HG03460 (cell line): ENCODE measurements around the gene KLHDC4.
"Not testable (repeated sequence)": the region's sequence is repeated elsewhere in the genome, so short reads cannot be mapped to it uniquely, and the experiment has no call there.

Experiments
- ATAC-seq: cut with Tn5 transposase; IDR thresholded peaks from one replicate; pipeline ENCODE4 v1.9.1; 2021; ENCODE audit not compliant: unreplicated experiment

Gene KLHDC4

DNA sequence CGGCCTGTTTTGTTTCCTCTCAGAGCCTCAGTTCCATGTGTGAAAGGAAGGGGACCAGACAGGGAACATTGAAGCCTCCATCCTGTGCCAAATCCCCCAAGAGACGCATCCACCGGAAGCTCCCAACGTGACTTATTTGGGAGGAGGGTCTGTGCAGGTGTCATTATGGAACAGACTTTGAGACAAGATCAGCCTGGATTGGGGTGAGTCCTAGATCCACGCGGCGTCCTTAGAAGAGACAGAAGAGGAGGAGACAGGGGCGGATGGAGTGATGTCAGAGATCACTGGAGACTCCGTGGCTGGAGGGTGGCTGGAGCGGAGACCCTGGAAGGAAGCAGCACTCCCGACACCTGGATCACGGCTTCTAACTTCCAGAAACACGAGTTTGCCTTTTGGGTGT is 80.0 kb downstream of the KLHDC4 start:
- ATAC-seq, result no peak

- ATAC-seq, result no peak
These were observed 80.4 kb downstream of the KLHDC4 start for GRCh38 chr16:87685405-87685755.

GRCh38 chr16:87684711-87685404 is 80.9 kb downstream of the KLHDC4 start:
- ATAC-seq, result no peak

GRCh38 chr16:87684106-87684677 is 81.6 kb downstream of the KLHDC4 start:
- ATAC-seq, result no peak

DNA sequence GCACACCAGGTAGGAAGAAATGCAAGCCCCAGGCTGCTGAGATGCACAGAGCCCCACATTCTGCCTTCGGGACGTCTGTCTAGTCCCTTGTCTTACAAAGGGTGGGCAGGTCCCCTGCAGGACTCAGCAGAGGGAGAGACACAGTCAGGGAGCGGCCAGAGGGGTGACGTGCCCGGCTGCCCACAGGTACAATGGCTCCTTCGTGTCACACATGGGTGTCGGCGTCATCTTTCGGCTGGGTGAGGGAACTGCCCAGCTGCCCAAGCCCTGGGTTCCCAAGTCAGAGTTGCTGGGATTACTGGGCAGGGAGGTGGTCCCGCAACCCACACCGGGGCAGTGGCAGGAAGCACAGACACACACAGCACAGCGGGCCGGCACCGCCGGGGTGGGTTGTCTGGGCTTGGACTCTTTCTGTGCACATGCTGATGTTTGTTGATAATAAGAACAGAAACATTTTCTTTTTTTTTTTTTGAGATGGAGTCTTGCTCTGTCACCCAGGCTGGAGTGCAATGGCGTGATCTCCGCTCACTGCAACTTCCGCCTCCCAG is 82.9 kb downstream of the KLHDC4 start:
- ATAC-seq, result no peak

- no peak for ATAC-seq
These were observed 83.7 kb downstream of the KLHDC4 start for GRCh38 chr16:87681981-87682570.

DNA sequence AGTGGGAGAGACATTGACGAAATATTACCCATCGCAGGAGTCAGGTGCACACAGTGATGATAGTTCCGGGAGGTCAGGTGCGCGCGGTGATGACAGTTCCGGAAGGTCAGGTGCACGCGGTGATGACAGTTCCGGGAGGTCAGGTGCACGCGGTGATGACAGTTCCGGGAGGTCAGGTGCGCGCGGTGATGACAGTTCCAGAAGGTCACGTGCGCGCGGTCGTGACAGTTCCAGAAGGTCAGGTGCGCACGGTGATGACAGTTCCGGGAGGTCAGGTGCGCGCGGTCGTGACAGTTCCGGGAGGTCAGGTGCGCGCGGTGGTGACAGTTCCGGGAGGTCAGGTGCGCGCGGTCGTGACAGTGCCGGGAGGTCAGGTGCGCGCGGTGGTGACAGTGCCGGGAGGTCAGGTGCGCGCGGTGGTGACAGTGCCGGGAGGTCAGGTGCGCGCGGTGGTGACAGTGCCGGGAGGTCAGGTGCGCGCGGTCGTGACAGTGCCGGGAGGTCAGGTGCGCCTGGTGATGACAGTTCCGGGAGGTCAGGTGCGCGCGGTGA is 84.7 kb downstream of the KLHDC4 start:
- ATAC-seq, result not testable (repeated sequence)

- no peak for ATAC-seq
These were observed 85.5 kb downstream of the KLHDC4 start for GRCh38 chr16:87680272-87680644.

DNA sequence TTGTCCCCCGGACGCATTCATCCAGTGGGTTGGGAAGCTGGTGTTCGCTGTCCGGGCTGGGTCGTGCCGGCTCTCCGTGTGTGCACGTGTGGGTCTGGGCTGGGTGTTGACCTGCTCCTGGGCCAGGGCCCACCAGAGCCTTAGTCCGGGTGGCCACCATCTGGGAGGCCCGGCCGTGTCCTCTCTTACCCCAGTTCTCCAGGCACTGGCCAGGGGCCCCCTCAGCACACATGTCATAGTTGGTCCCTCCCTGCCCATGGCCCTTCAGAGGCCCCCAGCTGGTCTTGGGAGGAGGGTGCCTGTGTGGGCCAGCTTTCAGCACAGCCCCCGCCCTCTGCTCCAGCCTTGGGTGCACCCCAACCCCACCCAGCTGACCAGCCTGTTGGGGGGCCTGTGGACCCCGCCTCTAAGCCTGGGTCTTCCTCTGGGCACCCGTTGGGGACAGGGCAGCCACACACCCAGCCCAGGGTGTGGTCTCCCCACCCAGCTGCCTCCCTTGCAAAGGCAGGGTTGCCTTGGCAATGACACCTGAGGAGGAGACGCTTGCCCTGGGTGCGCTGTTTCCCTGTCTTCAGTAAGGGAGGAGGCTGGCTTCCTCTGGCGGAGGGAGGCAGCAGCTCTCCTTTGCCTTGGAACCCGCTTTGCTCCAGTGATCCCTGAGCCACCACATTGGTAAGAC is 86.1 kb downstream of the KLHDC4 start:
- no peak for ATAC-seq

- no peak for ATAC-seq
These were observed 87.2 kb downstream of the KLHDC4 start for GRCh38 chr16:87678618-87679017.

GRCh38 chr16:87677830-87678229 is 88.0 kb downstream of the KLHDC4 start:
- no peak for ATAC-seq

DNA sequence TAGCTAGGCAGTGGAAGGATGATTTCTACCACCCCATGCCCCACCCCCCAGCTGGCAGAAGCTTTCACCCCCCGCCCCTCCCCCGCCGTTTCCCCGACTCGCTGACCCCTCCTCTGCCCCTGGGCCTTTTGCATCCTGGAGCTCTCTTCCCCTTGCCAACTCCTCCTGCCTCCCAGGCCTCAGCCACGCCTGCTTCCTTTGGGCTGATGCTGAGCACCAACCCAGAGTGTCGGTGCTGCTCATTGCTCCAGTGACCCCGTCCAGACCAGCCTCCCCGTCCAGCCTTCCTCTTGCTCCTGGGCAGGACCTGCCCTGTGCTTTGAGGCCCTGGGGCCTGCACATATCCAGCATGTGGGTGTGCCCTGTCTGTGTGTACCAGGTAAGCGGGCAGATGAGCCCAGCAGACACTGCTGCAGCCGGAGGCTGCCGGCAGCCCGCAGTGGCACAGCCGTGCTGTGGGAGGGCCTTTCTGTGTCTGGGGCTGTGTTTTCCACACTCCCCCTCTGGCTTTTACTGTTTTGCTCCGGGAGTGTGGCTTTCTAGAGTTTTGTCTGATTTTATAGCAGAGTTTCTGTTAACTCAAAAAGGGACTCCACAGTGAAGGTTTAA is 90.6 kb downstream of the KLHDC4 start:
- ATAC-seq, result no peak

GRCh38 chr16:87674419-87674818 is 91.4 kb downstream of the KLHDC4 start:
- no peak for ATAC-seq

DNA sequence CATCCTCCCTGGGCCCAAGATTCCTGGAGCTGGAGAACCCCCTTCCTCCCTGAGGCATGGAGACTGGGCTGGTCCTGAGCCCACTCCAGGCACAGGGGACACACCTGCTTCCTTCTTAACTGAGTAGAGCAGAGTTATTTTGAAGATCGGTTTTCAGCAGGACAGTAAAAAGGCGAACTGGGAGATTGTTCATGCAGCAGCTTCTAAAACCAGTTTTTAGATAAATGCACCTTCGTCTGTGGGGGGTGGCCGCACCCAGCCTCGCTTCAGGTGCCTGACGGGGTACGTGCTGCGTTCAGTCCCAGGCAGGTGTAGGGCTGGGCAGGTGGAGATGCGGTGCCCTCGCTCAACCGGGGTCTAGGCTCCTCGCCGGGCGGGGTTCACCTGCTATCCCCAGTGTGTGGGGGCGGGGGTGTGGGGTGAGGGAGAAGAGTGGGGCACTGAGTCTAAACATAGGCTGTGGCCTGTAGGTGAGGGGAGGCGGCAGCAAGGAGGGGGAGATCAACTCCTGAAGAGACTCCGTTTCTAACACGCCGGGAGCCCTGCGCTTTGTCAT is 94.0 kb downstream of the KLHDC4 start:
- ATAC-seq, result no peak

DNA sequence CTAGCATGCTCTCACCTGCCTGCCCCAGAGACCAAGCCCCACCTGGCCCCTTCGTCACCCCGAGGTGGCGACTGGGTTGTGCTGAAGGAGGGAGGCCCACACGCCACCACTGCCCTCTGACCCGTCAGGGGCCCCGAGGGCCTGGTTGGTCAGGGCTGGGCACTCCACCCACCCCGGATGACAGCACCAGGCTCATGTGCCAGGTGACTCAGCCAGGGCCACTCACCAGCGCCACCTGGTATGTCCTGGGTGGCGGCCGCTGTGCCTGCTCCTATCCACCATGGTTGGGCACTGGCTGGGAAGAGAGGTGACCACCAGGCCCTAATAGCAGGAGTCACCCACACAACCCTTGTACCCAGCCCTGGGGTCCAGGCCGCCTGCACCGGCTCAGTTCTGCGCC is 94.6 kb downstream of the KLHDC4 start:
- no peak for ATAC-seq

- ATAC-seq, result no peak
These were observed 96.1 kb downstream of the KLHDC4 start for GRCh38 chr16:87669672-87670071.

DNA sequence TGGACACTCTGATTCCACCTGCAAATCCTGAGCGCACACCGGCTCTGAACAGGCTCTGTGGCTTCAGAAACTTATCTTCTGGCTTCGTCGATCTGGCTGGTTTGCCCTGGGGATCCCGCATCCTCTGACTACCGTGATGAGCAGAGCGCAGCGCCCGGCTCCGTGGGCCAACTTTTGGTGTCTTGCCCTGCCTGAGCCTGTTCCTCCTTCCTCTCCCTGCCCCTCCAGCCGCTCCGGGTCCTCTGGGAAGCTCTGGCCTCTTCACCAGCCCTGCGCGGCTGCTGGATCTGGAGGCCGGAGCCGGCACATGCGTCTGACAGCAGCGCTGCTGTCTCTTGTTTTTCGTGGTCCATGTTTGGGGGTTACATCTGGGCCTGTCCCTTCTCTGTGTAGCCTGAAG is 97.8 kb downstream of the KLHDC4 start:
- no peak for ATAC-seq

DNA sequence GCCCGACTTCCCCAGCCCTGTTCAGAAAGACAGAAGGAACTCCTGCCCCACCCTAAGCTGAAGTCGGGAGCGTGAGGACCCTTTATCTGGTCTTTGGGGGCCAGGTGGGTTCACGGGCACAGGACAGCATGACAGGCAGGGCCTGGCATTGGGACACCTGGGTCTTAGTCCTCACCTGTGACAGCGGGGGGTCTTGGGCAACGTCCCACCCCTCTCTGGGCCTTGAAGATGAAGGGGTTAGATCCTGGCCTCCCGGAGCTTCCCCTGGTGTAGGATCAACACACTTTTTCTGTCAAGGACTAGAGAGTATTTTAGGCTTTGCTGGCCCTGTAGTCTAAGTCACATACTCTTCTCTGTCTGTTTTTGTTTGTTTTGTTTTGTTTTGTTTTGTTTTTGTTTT is 98.3 kb downstream of the KLHDC4 start:
- no peak for ATAC-seq

- ATAC-seq, result no peak
These were observed 98.9 kb downstream of the KLHDC4 start for GRCh38 chr16:87666919-87667318.

- ATAC-seq, result no peak
These were observed 100.6 kb downstream of the KLHDC4 start for GRCh38 chr16:87665193-87665592.

DNA sequence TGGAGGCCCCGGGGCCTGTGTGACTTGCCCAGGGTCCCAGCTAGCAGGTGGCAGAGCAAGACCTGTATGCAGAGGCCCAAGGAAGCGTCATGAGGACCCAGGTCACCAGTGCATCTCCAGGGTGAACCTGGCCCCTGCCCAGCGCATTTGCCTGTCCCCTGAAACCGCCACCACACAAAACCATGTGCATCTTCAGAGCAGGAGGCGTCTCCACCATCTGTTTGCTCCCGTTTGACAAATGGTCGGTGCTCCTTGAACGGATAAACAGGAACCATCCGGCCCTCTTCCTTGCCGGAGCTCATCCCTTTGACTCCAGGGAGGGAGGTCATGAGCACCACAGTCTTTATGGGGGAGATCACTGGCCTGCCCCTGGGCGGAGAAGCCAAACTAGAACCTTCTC is 101.0 kb downstream of the KLHDC4 start:
- no peak for ATAC-seq
